ENCODE results near the gene LRRC63. TPM values are rescaled to one million over a fixed set of nuclear protein-coding genes. Genes with fewer than 3 reads are reported as not detected.
A peak's percentile ranks its signal among the peaks of the same experiment; 100 is the strongest.
"Not testable (repeated sequence)": the region's sequence is repeated elsewhere in the genome, so short reads cannot be mapped to it uniquely, and the experiment has no call there.

LRRC63 gene
- total RNA-seq (2021; ENCODE audit: unreplicated experiment) (not detected), Bru-seq, nascent RNA (percentile 2 among the genes with signal in this experiment), BruChase-seq, experiment 1, labeled RNA remaining after a 6-hour chase (percentile 3 among the genes with signal in this experiment), BruChase-seq, experiment 2, labeled RNA remaining after a 2-hour chase (not detected)
- not detected in 2 replicates for polyA plus RNA-seq (2012)
- long read RNA-seq: 0 reads

- BruUV-seq (replicated peaks): no TSS peak
- intact Hi-C loops (cut with micrococcal nuclease): no loop called here
- no peak within 1 kb of the TSS for H2AFZ ChIP-seq (ENCODE audit: low read depth, low read length, poor library complexity, severe bottlenecking)
- H3K9me2 ChIP-seq (ENCODE audit: insufficient read depth): no peaks in the 10 kb centered on the region
- H3K4me2 ChIP-seq (ENCODE audit: low read length): no peak within 1 kb of the TSS
- CTCF ChIA-PET: no interaction called here
- no peak for TF ChIP-seq ELF1 (IDR thresholded peaks at IDR 0.05; ENCODE audit: borderline replicate concordance, low read depth)
- no peak for TF ChIP-seq MAX (IDR thresholded peaks at IDR 0.05)
- TF ChIP-seq CEBPB (IDR thresholded peaks at IDR 0.05; ENCODE audit: low read depth): no peak
- no peak for TF ChIP-seq SRF (IDR thresholded peaks at IDR 0.05; ENCODE audit: low read depth)
- TF ChIP-seq POLR2A (IDR thresholded peaks at IDR 0.05; ENCODE audit: borderline replicate concordance, extremely low read depth, insufficient read depth, insufficient read length): no peak
- no peak for TF ChIP-seq TCF7L2 (IDR thresholded peaks at IDR 0.05; ENCODE audit: borderline replicate concordance, extremely low read depth, insufficient read depth, insufficient read length)
- no peak for TF ChIP-seq CTCF (IDR thresholded peaks at IDR 0.05 in 2 of 3, conservative IDR thresholded peaks at IDR 0.05 in 1 of 3; ENCODE audit: borderline replicate concordance in 1 of 3, insufficient read depth in 1 of 3, low read depth in 2 of 3, low read length in 2 of 3)
- no peak for TF ChIP-seq SIN3A (IDR thresholded peaks at IDR 0.05; ENCODE audit: low read depth)
- TF ChIP-seq JUND (IDR thresholded peaks at IDR 0.05): no peak
- no peak for TF ChIP-seq YY1 (IDR thresholded peaks at IDR 0.05; ENCODE audit: extremely low read depth, insufficient replicate concordance, low read depth, low read length)
- TF ChIP-seq ATF3 (IDR thresholded peaks at IDR 0.05): no peak
- TF ChIP-seq FOSL1 (IDR thresholded peaks at IDR 0.05; ENCODE audit: low read depth): no peak
- no peak within 1 kb of the TSS for H3K4me3 ChIP-seq (replicated peaks in 1 of 2; ENCODE audit: low read depth in 1 of 2, low read length in 2 of 2)
- H3K79me2 ChIP-seq (ENCODE audit: insufficient read depth, low read length): no peaks in the 10 kb centered on the region
- no peak within 1 kb of the TSS for H3K9ac ChIP-seq (ENCODE audit: low read length)
- DNase-seq (ENCODE audit: low read depth, low spot score) (no peak), ATAC-seq (no peak)
- H4K20me1 ChIP-seq (ENCODE audit: insufficient read depth): no peaks in the 10 kb centered on the region
- no peaks in the 10 kb centered on the region for H3K27me3 ChIP-seq (ENCODE audit: insufficient read depth, low read length)
- no peaks in the 10 kb centered on the region for H3K36me3 ChIP-seq (ENCODE audit: control insufficient read depth in 1 of 2, insufficient read depth in 2 of 2, low read length in 2 of 2)
- RAD21 ChIA-PET (ENCODE audit: low non-redundant PET in 1 of 2, low total read pairs in 2 of 2, uncharacterized antibody in 2 of 2, unreplicated experiment in 2 of 2): no interaction called here
- H3K4me1 ChIP-seq (ENCODE audit: control insufficient read depth in 1 of 2, insufficient read depth in 2 of 2, low read length in 2 of 2): no peaks in the 10 kb centered on the region
- H3K9me3 ChIP-seq (ENCODE audit: control insufficient read depth in 1 of 2, insufficient read depth in 1 of 2, low read depth in 1 of 2, low read length in 2 of 2): no peaks in the 10 kb centered on the region
- no peak within 1 kb of the TSS for H3K27ac ChIP-seq (ENCODE audit: low read depth, low read length)
- POLR2A ChIA-PET: no interaction called here
Measured at GRCh38 chr13:46211483-46212351, at the start of gene LRRC63. Gene LRRC63, plus strand, starts transcription at chr13:46211928. Its CDS starts 1,107 bp downstream, at chr13:46213035.

- ATAC-seq; H4K20me1 ChIP-seq (ENCODE audit: insufficient read depth); H2AFZ ChIP-seq (ENCODE audit: low read depth, low read length, poor library complexity, severe bottlenecking); H3K4me1 ChIP-seq (ENCODE audit: control insufficient read depth in 1 of 2, insufficient read depth in 2 of 2, low read length in 2 of 2); H3K4me3 ChIP-seq (replicated peaks in 1 of 2; ENCODE audit: low read depth in 1 of 2, low read length in 2 of 2); POLR2A ChIA-PET; H3K9me2 ChIP-seq (ENCODE audit: insufficient read depth); BruUV-seq (replicated peaks); RAD21 ChIA-PET (ENCODE audit: low non-redundant PET in 1 of 2, low total read pairs in 2 of 2, uncharacterized antibody in 2 of 2, unreplicated experiment in 2 of 2); H3K36me3 ChIP-seq (ENCODE audit: control insufficient read depth in 1 of 2, insufficient read depth in 2 of 2, low read length in 2 of 2); H3K79me2 ChIP-seq (ENCODE audit: insufficient read depth, low read length); H3K27ac ChIP-seq (ENCODE audit: low read depth, low read length); DNase-seq (ENCODE audit: low read depth, low spot score); H3K4me2 ChIP-seq (ENCODE audit: low read length); H3K9ac ChIP-seq (ENCODE audit: low read length); H3K9me3 ChIP-seq (ENCODE audit: control insufficient read depth in 1 of 2, insufficient read depth in 1 of 2, low read depth in 1 of 2, low read length in 2 of 2): not testable (repeated sequence)
- intact Hi-C loops (cut with micrococcal nuclease): loop anchor here (10.0 kb wide), 1 partner anchor 122 kb away; no protein-coding TSS in a partner anchor
- CTCF ChIA-PET: interaction anchor here (1.3 kb wide), 1 partner anchor 356 kb away, joined by 3 read pairs; no protein-coding TSS in a partner anchor
- H3K27me3 ChIP-seq (ENCODE audit: insufficient read depth, low read length): 0 out of 2 replicates have a peak, but pooled peaks cover 12% of the 10 kb centered on the region
Measured at GRCh38 chr13:46162741-46163140, 49.0 kb upstream of the LRRC63 start.

Data from HCT116 (cell line).